C4-2B (cell line): ENCODE measurements around the gene KLHL18.

ENCODE experiments used
- H3K27ac ChIP-seq: fragments of 450-650 bp; 2 replicates; pipeline ENCODE4 v1.5.1; 2017
- ZFX ChIP-seq: fragments of 450-650 bp; IDR thresholded peaks from 2 replicates; pipeline ENCODE4 v1.6.1; 2017
- TF ChIP-seq, protein P1 (sequence below): fragments of 450-650 bp; conservative IDR thresholded peaks from 2 replicates; pipeline ENCODE4 v1.5.1; 2017; ENCODE audit warnings: mild to moderate bottlenecking

Gene KLHL18

DNA sequence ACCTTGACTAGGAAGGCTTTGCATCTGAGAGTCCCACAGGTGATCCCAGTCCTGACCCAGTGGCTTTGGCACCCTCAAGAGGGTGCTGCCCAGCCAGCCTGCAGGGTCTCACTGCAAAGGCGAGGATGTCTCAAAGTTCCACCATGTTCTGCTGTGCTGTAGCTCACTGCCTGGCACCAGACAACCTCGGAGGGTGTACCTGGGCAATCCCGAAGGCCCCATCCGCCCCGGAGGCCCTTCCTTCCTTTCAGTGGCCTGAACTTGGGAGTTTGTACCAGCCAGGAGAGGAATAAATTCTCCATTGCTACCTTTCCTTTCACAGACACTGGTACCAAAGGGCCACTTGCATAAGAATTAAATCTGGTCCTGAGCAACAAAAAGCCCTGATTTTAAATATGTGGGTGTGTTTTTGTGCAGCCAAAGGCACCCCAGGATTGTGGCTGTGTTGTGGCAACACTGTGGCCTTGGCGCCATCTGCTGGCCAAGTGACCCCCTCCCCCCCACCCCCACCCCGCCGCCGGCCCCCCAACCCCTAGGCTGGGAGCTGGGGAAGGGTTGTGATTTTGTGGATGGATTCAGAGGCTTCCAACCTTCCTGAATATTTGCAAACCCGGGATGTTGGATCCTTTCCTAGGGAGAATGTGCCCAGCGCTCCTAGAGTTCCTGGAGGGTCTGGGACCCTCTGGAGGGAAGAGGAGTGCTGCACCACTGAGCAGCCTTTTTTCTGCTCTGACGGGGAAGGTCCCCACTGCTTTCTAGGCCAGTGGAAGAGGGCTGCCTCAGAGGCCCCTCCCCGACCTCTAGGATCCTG is 88.3 kb downstream of the KLHL18 start:
- TF ChIP-seq, protein P1, sequence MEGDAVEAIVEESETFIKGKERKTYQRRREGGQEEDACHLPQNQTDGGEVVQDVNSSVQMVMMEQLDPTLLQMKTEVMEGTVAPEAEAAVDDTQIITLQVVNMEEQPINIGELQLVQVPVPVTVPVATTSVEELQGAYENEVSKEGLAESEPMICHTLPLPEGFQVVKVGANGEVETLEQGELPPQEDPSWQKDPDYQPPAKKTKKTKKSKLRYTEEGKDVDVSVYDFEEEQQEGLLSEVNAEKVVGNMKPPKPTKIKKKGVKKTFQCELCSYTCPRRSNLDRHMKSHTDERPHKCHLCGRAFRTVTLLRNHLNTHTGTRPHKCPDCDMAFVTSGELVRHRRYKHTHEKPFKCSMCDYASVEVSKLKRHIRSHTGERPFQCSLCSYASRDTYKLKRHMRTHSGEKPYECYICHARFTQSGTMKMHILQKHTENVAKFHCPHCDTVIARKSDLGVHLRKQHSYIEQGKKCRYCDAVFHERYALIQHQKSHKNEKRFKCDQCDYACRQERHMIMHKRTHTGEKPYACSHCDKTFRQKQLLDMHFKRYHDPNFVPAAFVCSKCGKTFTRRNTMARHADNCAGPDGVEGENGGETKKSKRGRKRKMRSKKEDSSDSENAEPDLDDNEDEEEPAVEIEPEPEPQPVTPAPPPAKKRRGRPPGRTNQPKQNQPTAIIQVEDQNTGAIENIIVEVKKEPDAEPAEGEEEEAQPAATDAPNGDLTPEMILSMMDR, result peak; percentile 73
- TF ChIP-seq ZFX, result no peak
- no peak overlapping the region for H3K27ac ChIP-seq

DNA sequence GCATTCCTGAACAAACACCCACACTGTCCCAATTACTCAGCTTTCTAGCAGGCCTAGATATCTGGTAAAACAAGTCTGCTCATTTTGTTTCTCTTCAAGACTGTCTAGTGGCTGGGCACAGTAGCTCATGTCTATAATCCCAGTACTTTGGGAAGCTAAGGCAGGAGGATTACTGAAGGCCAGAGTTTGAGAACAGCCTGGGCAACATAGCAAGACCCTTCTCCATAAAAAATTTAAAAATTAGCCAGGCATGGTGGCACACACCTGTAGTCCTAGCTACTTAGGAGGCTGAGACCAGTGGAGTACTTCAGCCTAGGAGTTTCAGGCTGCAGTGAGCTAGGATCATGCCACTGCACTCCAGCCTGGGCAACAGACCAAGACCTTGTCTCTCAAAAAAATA is 91.8 kb downstream of the KLHL18 start:
- no peak overlapping the region for H3K27ac ChIP-seq
- TF ChIP-seq, protein P1, result no peak
- TF ChIP-seq ZFX, result no peak

DNA sequence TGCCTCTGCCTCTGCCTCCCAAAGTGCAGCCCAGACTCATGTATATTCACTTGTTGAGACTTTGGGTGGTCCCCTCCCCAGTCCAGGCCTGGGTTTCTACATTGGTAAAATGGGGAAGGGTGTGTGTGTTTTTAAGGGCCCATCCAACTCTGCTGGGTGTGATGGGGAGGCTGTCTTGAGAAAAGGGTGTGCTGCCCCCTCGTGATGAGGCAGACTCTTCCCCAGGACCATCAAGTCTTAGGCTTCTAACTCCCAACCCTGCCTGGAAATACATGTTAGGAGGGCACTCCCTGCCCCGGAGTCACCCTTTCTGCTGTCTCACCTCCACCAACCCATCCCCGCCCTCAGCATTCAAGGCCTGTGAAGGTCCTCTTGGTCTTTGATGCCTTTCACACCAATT is 93.6 kb downstream of the KLHL18 start:
- H3K27ac ChIP-seq, result no peak overlapping the region
- TF ChIP-seq, protein P1, result no peak
- TF ChIP-seq ZFX, result no peak

DNA sequence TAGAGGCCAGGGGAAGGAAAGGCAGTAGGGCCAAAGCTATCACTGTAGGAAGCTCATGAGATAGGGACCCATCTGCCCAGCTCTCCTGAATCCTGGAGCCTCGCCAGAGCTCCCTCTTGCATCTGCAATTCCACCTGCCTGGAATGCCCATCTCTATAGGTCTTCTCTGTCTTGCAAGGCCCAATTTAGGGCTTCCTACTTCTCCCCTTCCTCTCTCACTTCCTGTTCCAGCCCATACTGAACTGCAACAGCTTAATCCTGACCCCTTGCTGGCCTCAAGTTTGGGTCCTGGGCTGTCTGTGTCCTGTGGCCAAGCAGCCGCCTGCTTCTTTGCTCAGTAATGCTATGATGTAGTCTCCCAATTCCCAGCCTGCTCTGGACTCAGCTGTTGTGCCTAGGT is 94.4 kb downstream of the KLHL18 start:
- no peak for TF ChIP-seq ZFX
- TF ChIP-seq, protein P1, result no peak
- no peak overlapping the region for H3K27ac ChIP-seq

DNA sequence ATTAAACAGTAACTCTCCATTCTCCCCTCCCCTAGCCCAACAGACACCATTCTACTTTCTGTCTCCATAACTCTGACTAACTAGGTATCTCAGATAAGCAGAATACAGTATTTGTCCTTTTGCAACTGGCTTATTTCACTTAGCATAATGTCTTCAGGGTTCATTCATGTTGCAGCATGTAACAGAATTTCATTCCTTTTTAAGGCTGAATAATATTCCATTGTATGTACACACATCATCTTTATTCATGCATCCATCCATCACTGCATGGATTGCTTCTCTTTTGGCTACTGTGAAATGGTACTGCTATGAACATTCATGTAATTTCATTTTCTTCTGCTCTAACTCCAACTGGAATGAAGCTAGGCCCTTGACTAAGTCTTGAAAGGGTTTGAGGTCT is 96.1 kb downstream of the KLHL18 start:
- TF ChIP-seq, protein P1, result no peak
- TF ChIP-seq ZFX, result no peak
- H3K27ac ChIP-seq, result no peak overlapping the region

DNA sequence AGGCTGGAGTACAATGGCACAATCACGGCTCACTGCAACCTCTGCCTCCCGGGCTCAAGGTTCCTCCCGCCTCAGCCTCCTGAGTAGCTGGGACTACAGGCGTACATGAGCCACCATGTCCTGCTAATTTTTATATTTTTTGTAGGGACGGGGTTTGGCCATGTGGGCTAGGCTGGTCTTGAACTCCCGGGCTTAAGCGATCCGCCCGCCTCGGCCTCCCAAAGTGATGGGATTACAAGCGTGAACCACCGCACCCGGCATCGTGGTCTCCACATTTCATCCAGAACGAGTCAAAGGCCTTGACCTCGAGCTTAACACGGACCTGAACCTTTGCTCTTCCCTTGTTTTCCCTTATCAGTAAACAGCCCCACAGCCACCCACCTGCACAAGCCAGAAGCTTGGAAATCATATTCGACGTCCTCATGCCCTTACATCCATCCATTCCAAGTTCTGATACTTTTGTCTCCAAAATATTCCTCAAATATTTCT is 96.7 kb downstream of the KLHL18 start:
- peak overlapping the region; percentile 94 for H3K27ac ChIP-seq
- TF ChIP-seq ZFX, result no peak
- TF ChIP-seq, protein P1, result no peak

DNA sequence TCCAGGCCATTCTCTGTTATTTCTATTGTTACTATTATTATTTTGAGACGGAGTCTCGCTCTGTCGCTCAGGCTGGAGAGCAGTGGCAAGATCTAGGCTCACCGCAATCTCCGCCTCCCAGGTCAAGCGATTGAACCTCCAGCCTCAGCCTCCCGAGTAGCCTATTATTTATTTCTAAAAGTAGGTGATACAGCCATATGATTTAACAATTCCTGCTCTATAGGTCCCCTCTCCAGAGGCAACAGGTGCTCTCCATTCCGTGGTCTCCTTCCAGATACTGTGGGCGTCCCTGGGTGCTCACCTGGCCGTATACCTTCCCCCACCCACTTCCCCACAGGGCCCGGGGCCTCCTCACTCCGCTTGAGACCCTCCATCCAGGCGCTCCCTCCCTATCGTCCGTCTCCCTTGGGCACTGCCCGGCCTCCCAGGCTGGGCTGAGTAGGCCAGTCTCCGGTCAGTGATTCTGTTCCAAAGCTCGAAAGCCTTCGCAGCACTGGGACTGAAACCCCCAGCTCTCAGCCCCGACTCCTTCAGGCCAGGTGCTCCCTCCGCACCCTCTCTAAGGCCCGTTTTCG is 97.4 kb downstream of the KLHL18 start:
- peak overlapping the region; percentile 94 for H3K27ac ChIP-seq
- peak; percentile 67 for TF ChIP-seq ZFX
- TF ChIP-seq, protein P1, result no peak
